AG08395 (cell line): Measurements from ENCODE around the gene SORBS1.

Experiments used
- DNase-seq: peaks from one replicate; pipeline ENCODE4 v3.0.0; 2012; ENCODE audit warnings: mixed read lengths, low spot score

Gene SORBS1

GRCh38 chr10:95289921-95290421 lies 271.2 kb downstream of the SORBS1 start:
- DNase-seq = no peak

- peak; percentile 40 for DNase-seq
Observed at GRCh38 chr10:95289003-95289920, 271.9 kb downstream of the SORBS1 start.

- DNase-seq = no peak
Observed at GRCh38 chr10:95288303-95288702, 272.9 kb downstream of the SORBS1 start.

GRCh38 chr10:95287281-95287680 lies 273.9 kb downstream of the SORBS1 start:
- DNase-seq = no peak

- DNase-seq = no peak
Observed at GRCh38 chr10:95286707-95287106, 274.5 kb downstream of the SORBS1 start.

GRCh38 chr10:95285556-95285955 lies 275.6 kb downstream of the SORBS1 start:
- DNase-seq = no peak

GRCh38 chr10:95284807-95285206 lies 276.4 kb downstream of the SORBS1 start:
- DNase-seq = no peak

GRCh38 chr10:95282107-95282506 lies 279.1 kb downstream of the SORBS1 start:
- no peak for DNase-seq

GRCh38 chr10:95281206-95281605 lies 280.0 kb downstream of the SORBS1 start:
- no peak for DNase-seq

GRCh38 chr10:95280637-95281036 lies 280.5 kb downstream of the SORBS1 start:
- DNase-seq = no peak

- DNase-seq = peak; percentile 72
Observed at GRCh38 chr10:95279042-95279820, 281.9 kb downstream of the SORBS1 start.

GRCh38 chr10:95278061-95278988 lies 282.8 kb downstream of the SORBS1 start:
- DNase-seq = peak; percentile 52

GRCh38 chr10:95277614-95278013 lies 283.6 kb downstream of the SORBS1 start:
- no peak for DNase-seq

GRCh38 chr10:95277201-95277570 lies 284.0 kb downstream of the SORBS1 start:
- DNase-seq = no peak

GRCh38 chr10:95276367-95277200 lies 284.6 kb downstream of the SORBS1 start:
- no peak for DNase-seq

- DNase-seq = no peak
Observed at GRCh38 chr10:95275726-95276366, 285.3 kb downstream of the SORBS1 start.

- peak; percentile 84 for DNase-seq
Observed at GRCh38 chr10:95273393-95274312, 287.5 kb downstream of the SORBS1 start.

GRCh38 chr10:95268438-95268837 lies 292.7 kb downstream of the SORBS1 start:
- no peak for DNase-seq

GRCh38 chr10:95267251-95267650 lies 293.9 kb downstream of the SORBS1 start:
- DNase-seq = no peak
